Measurements from ENCODE around the gene MRPL22.

Gene MRPL22

GRCh38 chr5:154966081-154966841, 25.4 kb downstream of the MRPL22 start:
- TF ChIP-seq TCF12 (IDR thresholded peaks at IDR 0.05; ENCODE audit: low read depth) (no peak), USF1 (IDR thresholded peaks at IDR 0.05) (no peak), CEBPB (IDR thresholded peaks at IDR 0.05) (no peak), TAF1 (IDR thresholded peaks at IDR 0.05; ENCODE audit: low read depth) (no peak), ZBTB7A (IDR thresholded peaks at IDR 0.05; ENCODE audit: low read depth) (no peak), YY1 (IDR thresholded peaks at IDR 0.05; ENCODE audit: low read depth) (no peak), TEAD4 (IDR thresholded peaks at IDR 0.05) (no peak), FOXM1 (IDR thresholded peaks at IDR 0.05; ENCODE audit: borderline replicate concordance, low read depth) (no peak), RAD21 (IDR thresholded peaks at IDR 0.05; ENCODE audit: low read depth) (no peak), CREB1 (IDR thresholded peaks at IDR 0.05; ENCODE audit: low read depth) (no peak), REST (IDR thresholded peaks at IDR 0.05; ENCODE audit: low read depth) (no peak), EP300 (IDR thresholded peaks at IDR 0.05; ENCODE audit: borderline replicate concordance) (no peak), EGR1 (IDR thresholded peaks at IDR 0.05) (no peak), NFIC (IDR thresholded peaks at IDR 0.05) (no peak), MAX (IDR thresholded peaks at IDR 0.05) (no peak)

- TF ChIP-seq EP300 (IDR thresholded peaks at IDR 0.05; ENCODE audit: borderline replicate concordance): no peak
- no peak for TF ChIP-seq RAD21 (IDR thresholded peaks at IDR 0.05; ENCODE audit: low read depth)
- TF ChIP-seq TCF12 (IDR thresholded peaks at IDR 0.05; ENCODE audit: low read depth): no peak
- no peak for TF ChIP-seq CREB1 (IDR thresholded peaks at IDR 0.05; ENCODE audit: low read depth)
- no peak for TF ChIP-seq TEAD4 (IDR thresholded peaks at IDR 0.05)
- TF ChIP-seq USF1 (IDR thresholded peaks at IDR 0.05): no peak
- no peak for TF ChIP-seq CEBPB (IDR thresholded peaks at IDR 0.05)
Measured at GRCh38 chr5:154966874-154967273, 26.0 kb downstream of the MRPL22 start.

- TF ChIP-seq EGR1 (IDR thresholded peaks at IDR 0.05) (no peak), TEAD4 (IDR thresholded peaks at IDR 0.05) (no peak), MAX (IDR thresholded peaks at IDR 0.05) (no peak), EP300 (IDR thresholded peaks at IDR 0.05; ENCODE audit: borderline replicate concordance) (no peak), RAD21 (IDR thresholded peaks at IDR 0.05; ENCODE audit: low read depth) (0 out of 2 replicates have a peak, but pooled peaks have one; percentile 4), NFIC (IDR thresholded peaks at IDR 0.05) (no peak), TCF12 (IDR thresholded peaks at IDR 0.05; ENCODE audit: low read depth) (no peak)
Measured at GRCh38 chr5:154967421-154968024, 26.6 kb downstream of the MRPL22 start.

GRCh38 chr5:154968953-154969352, 28.1 kb downstream of the MRPL22 start:
- TF ChIP-seq FOXM1 (IDR thresholded peaks at IDR 0.05; ENCODE audit: borderline replicate concordance, low read depth): no peak
- no peak for TF ChIP-seq ZBTB7A (IDR thresholded peaks at IDR 0.05; ENCODE audit: low read depth)
- no peak for TF ChIP-seq TEAD4 (IDR thresholded peaks at IDR 0.05)
- no peak for TF ChIP-seq EGR1 (IDR thresholded peaks at IDR 0.05)
- no peak for TF ChIP-seq CEBPB (IDR thresholded peaks at IDR 0.05)
- TF ChIP-seq YY1 (IDR thresholded peaks at IDR 0.05; ENCODE audit: low read depth): no peak
- TF ChIP-seq RAD21 (IDR thresholded peaks at IDR 0.05; ENCODE audit: low read depth): no peak
- no peak for TF ChIP-seq CREB1 (IDR thresholded peaks at IDR 0.05; ENCODE audit: low read depth)
- no peak for TF ChIP-seq NFIC (IDR thresholded peaks at IDR 0.05)
- no peak for TF ChIP-seq MAX (IDR thresholded peaks at IDR 0.05)
- TF ChIP-seq USF1 (IDR thresholded peaks at IDR 0.05): no peak
- TF ChIP-seq REST (IDR thresholded peaks at IDR 0.05; ENCODE audit: low read depth): no peak
- TF ChIP-seq TCF12 (IDR thresholded peaks at IDR 0.05; ENCODE audit: low read depth): no peak
- TF ChIP-seq EP300 (IDR thresholded peaks at IDR 0.05; ENCODE audit: borderline replicate concordance): no peak
- TF ChIP-seq TAF1 (IDR thresholded peaks at IDR 0.05; ENCODE audit: low read depth): no peak

- TF ChIP-seq MAX (IDR thresholded peaks at IDR 0.05): no peak
- no peak for TF ChIP-seq USF1 (IDR thresholded peaks at IDR 0.05)
- no peak for TF ChIP-seq YY1 (IDR thresholded peaks at IDR 0.05; ENCODE audit: low read depth)
Measured at GRCh38 chr5:154970759-154971158, 29.9 kb downstream of the MRPL22 start.
